ENCODE results near the gene DQX1. TPM values are rescaled to one million over a fixed set of nuclear protein-coding genes. Genes with fewer than 3 reads are reported as not detected.
A peak's percentile ranks its signal among the peaks of the same experiment; 100 is the strongest.

DQX1 gene
- total RNA-seq, 5 donors from 2014 or later (not counting 1 experiment from before 2014, with no cell fraction given) = 0.33 to 0.76 (median 0.47) TPM; not detected in 2

- Mint-ChIP-seq H3K4me1 (peaks cover 51 to 74% (median 65%) of the 10 kb centered on the region in 3 donors), H3K9me3 (no peaks in the 10 kb centered on the region), H3K27me3 (peaks cover 55 to 77% of the 10 kb centered on the region in 2 donors), H3K36me3 (peaks cover 29% of the 10 kb centered on the region), H3K27ac (peak overlapping the region; percentile 34 to 52), H3K4me3 (peak overlapping the region; percentile 67 to 70 (median 68))
- WGBS (ENCODE audit: insufficient coverage) = 2% methylated on average over 63 of the region's 67 CpGs
- H3K27ac ChIP-seq (ENCODE audit: low read length) = no peak overlapping the region
- CTCF ChIA-PET = no interaction called here
- H3K27me3 ChIP-seq (replicated peaks in 1 of 2; ENCODE audit: control insufficient read depth in 2 of 2, extremely low read depth in 1 of 2, insufficient read depth in 2 of 2, low read length in 1 of 2) = peaks cover 21 to 88% of the 10 kb centered on the region in 2 experiments
- DNase-seq (peak in 5 of 35 experiments; percentile 15 to 47 (median 39)), ATAC-seq (replicated peaks in 1 of 4) (peak in 2 of 4 experiments; percentile 17 to 22)
- peaks cover 13 to 68% of the 10 kb centered on the region in 2 experiments for H3K4me1 ChIP-seq (ENCODE audit: control insufficient read depth in 1 of 2, extremely low read depth in 1 of 2, insufficient read depth in 2 of 2, low read length in 2 of 2)
- peak overlapping the region; percentile 45 to 67 for H3K4me3 ChIP-seq (ENCODE audit: control insufficient read depth in 1 of 2, extremely low read depth in 1 of 2, low read length in 1 of 2)
- H3K36me3 ChIP-seq (ENCODE audit: control insufficient read depth in 2 of 2, extremely low read depth in 1 of 2, insufficient read depth in 1 of 2, low read length in 1 of 2) = peaks cover 9 to 15% of the 10 kb centered on the region in 2 donors
- POLR2A ChIA-PET = interaction anchor here in 1 of 2 donors (0.5 kb wide), 1 partner anchor 337 kb away, joined by 7 read pairs; no protein-coding TSS in a partner anchor
- no peaks in the 10 kb centered on the region for H3K9me3 ChIP-seq
Observed at GRCh38 chr2:74502720-74503505, 23.1 kb downstream of the DQX1 start.

- peaks cover 21 to 94% of the 10 kb centered on the region in 2 experiments for H3K27me3 ChIP-seq (replicated peaks in 1 of 2; ENCODE audit: control insufficient read depth in 2 of 2, extremely low read depth in 1 of 2, insufficient read depth in 2 of 2, low read length in 1 of 2)
Observed at GRCh38 chr2:74502147-74502719, 23.8 kb downstream of the DQX1 start.

GRCh38 chr2:74501335-74502071 is 24.5 kb downstream of the DQX1 start:
- ATAC-seq (replicated peaks in 1 of 4) = no peak
- Mint-ChIP-seq H3K9me3 (no peaks in the 10 kb centered on the region), H3K4me3 (peak overlapping the region; percentile 67 to 70 (median 68)), H3K36me3 (peaks cover 22% of the 10 kb centered on the region), H3K4me1 (peaks cover 43 to 68% (median 57%) of the 10 kb centered on the region in 3 donors), H3K27ac (no peak overlapping the region), H3K27me3 (peaks cover 54 to 78% of the 10 kb centered on the region in 2 donors)
- no peaks in the 10 kb centered on the region for H3K9me3 ChIP-seq
- no peak for DNase-seq
- POLR2A ChIA-PET = no interaction called here
- peaks cover 9 to 66% of the 10 kb centered on the region in 2 experiments for H3K4me1 ChIP-seq (ENCODE audit: control insufficient read depth in 1 of 2, extremely low read depth in 1 of 2, insufficient read depth in 2 of 2, low read length in 2 of 2)
- H3K27me3 ChIP-seq (replicated peaks in 1 of 2; ENCODE audit: control insufficient read depth in 2 of 2, extremely low read depth in 1 of 2, insufficient read depth in 2 of 2, low read length in 1 of 2) = peaks cover 23 to 89% of the 10 kb centered on the region in 2 experiments
- peaks cover 9 to 15% of the 10 kb centered on the region in 2 donors for H3K36me3 ChIP-seq (ENCODE audit: control insufficient read depth in 2 of 2, extremely low read depth in 1 of 2, insufficient read depth in 1 of 2, low read length in 1 of 2)
- no peak overlapping the region for H3K4me3 ChIP-seq (ENCODE audit: control insufficient read depth in 1 of 2, extremely low read depth in 1 of 2, low read length in 1 of 2)
- H3K27ac ChIP-seq (ENCODE audit: low read length) = no peak overlapping the region
- CTCF ChIA-PET = interaction anchor here in 1 of 2 donors (0.5 kb wide), 2 partner anchors 100 to 752 kb away, joined by 4 to 5 read pairs; no protein-coding TSS in a partner anchor
- 87% methylated on average over 12 of the region's 18 CpGs for WGBS (ENCODE audit: insufficient coverage)

More at GRCh38 chr2:74502147-74502719, 23.8 kb downstream of the DQX1 start:
- H3K4me1 ChIP-seq (ENCODE audit: control insufficient read depth in 1 of 2, extremely low read depth in 1 of 2, insufficient read depth in 2 of 2, low read length in 2 of 2) = peaks cover 11 to 72% of the 10 kb centered on the region in 2 experiments
- H3K36me3 Mint-ChIP-seq = peaks cover 26% of the 10 kb centered on the region
- no peaks in the 10 kb centered on the region for H3K9me3 ChIP-seq
- H3K4me1 Mint-ChIP-seq = peaks cover 50 to 75% (median 64%) of the 10 kb centered on the region in 3 donors
- WGBS (ENCODE audit: insufficient coverage) = 19% methylated on average over 16 of the region's 32 CpGs
- ATAC-seq (replicated peaks in 1 of 4) (no peak), DNase-seq (no peak)
- peaks cover 55 to 78% of the 10 kb centered on the region in 2 donors for H3K27me3 Mint-ChIP-seq
- POLR2A ChIA-PET = no interaction called here
- peaks cover 9 to 15% of the 10 kb centered on the region in 2 donors for H3K36me3 ChIP-seq (ENCODE audit: control insufficient read depth in 2 of 2, extremely low read depth in 1 of 2, insufficient read depth in 1 of 2, low read length in 1 of 2)
- CTCF ChIA-PET = interaction anchor here in 1 of 2 donors (0.5 kb wide), 1 partner anchor 753 kb away, joined by 5 read pairs; no protein-coding TSS in a partner anchor
- peak overlapping the region; percentile 67 to 70 (median 68) for H3K4me3 Mint-ChIP-seq
- H3K9me3 Mint-ChIP-seq = no peaks in the 10 kb centered on the region
- H3K4me3 ChIP-seq (ENCODE audit: control insufficient read depth in 1 of 2, extremely low read depth in 1 of 2, low read length in 1 of 2) = peak overlapping the region; percentile 45 to 67
- H3K27ac ChIP-seq (ENCODE audit: low read length) = no peak overlapping the region
- H3K27ac Mint-ChIP-seq = peak overlapping the region; percentile 16 to 60

GRCh38 chr2:74500578-74500946 is 25.5 kb downstream of the DQX1 start:
- H3K4me3 ChIP-seq (ENCODE audit: control insufficient read depth in 1 of 2, extremely low read depth in 1 of 2, low read length in 1 of 2) = no peak overlapping the region
- DNase-seq (no peak), ATAC-seq (replicated peaks in 1 of 4) (no peak)
- no peaks in the 10 kb centered on the region for H3K9me3 Mint-ChIP-seq
- peaks cover 23 to 81% of the 10 kb centered on the region in 2 experiments for H3K27me3 ChIP-seq (replicated peaks in 1 of 2; ENCODE audit: control insufficient read depth in 2 of 2, extremely low read depth in 1 of 2, insufficient read depth in 2 of 2, low read length in 1 of 2)
- peaks cover 5 to 10% of the 10 kb centered on the region in 2 donors for H3K36me3 ChIP-seq (ENCODE audit: control insufficient read depth in 2 of 2, extremely low read depth in 1 of 2, insufficient read depth in 1 of 2, low read length in 1 of 2)
- POLR2A ChIA-PET = no interaction called here
- H3K27me3 Mint-ChIP-seq = peaks cover 53 to 75% of the 10 kb centered on the region in 2 donors
- H3K27ac Mint-ChIP-seq = no peak overlapping the region
- peak overlapping the region in 1 of 3 donors; percentile 82 for H3K4me3 Mint-ChIP-seq
- peaks cover 7 to 57% of the 10 kb centered on the region in 2 experiments for H3K4me1 ChIP-seq (ENCODE audit: control insufficient read depth in 1 of 2, extremely low read depth in 1 of 2, insufficient read depth in 2 of 2, low read length in 2 of 2)
- CTCF ChIA-PET = interaction anchor here (1.0 to 1.4 kb wide), 2 partner anchors 87 to 672 kb away, joined by 3 read pairs; no protein-coding TSS in a partner anchor
- H3K36me3 Mint-ChIP-seq = peaks cover 17% of the 10 kb centered on the region
- H3K9me3 ChIP-seq = no peaks in the 10 kb centered on the region
- no peak overlapping the region for H3K27ac ChIP-seq (ENCODE audit: low read length)
- peaks cover 41 to 63% (median 53%) of the 10 kb centered on the region in 3 donors for H3K4me1 Mint-ChIP-seq

DNA sequence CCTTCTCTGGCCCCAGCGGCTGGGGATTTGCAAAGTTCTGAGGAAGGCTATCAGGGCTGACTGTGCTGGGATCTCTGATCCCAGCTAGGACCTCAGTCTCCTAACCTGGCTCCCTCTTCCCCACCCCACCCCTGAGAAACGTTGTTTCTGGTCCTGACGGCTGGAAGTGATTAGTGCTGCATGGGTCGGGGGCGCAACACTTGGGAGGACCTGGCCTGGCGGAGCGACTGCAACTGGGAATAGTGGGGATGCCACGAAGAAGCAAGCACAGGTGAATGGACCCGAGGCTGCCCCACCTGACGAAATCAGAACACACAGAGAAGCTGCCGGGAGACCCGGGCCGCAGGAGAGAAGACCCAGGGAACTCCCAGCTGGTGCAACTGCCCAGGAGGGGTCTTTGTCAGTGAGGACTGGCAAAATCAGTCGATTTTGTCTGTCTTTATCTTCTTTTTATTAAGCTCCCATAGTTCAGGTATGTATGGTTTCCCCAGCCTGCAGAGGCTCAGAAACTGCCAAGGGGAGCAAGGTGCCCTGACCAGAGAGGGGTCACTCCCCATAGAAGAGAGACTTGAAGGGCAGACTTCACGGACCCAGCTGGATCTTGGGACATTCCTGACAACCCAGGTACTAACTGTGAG is 26.0 kb downstream of the DQX1 start:
- H3K27ac Mint-ChIP-seq = no peak overlapping the region
- H3K27me3 ChIP-seq (replicated peaks in 1 of 2; ENCODE audit: control insufficient read depth in 2 of 2, extremely low read depth in 1 of 2, insufficient read depth in 2 of 2, low read length in 1 of 2) = peaks cover 23 to 76% of the 10 kb centered on the region in 2 experiments

More for the DNA sequence above, 26.0 kb downstream of the DQX1 start:
- no peak overlapping the region for H3K27ac ChIP-seq (ENCODE audit: low read length)
- H3K27me3 Mint-ChIP-seq = peaks cover 51 to 70% of the 10 kb centered on the region in 2 donors
- H3K36me3 Mint-ChIP-seq = peaks cover 12% of the 10 kb centered on the region
- POLR2A ChIA-PET = no interaction called here
- no peak for DNase-seq
- peaks cover 37 to 58% (median 51%) of the 10 kb centered on the region in 3 donors for H3K4me1 Mint-ChIP-seq
- H3K36me3 ChIP-seq (ENCODE audit: control insufficient read depth in 2 of 2, extremely low read depth in 1 of 2, insufficient read depth in 1 of 2, low read length in 1 of 2) = peaks cover under 1 to 5% of the 10 kb centered on the region in 2 donors
- H3K4me1 ChIP-seq (ENCODE audit: control insufficient read depth in 1 of 2, extremely low read depth in 1 of 2, insufficient read depth in 2 of 2, low read length in 2 of 2) = peaks cover 6 to 54% of the 10 kb centered on the region in 2 experiments
- 63% methylated on average over 10 of the region's 15 CpGs for WGBS (ENCODE audit: insufficient coverage)
- no peak for ATAC-seq (replicated peaks in 1 of 4)
- peak overlapping the region in 2 of 3 donors; percentile 13 to 82 for H3K4me3 Mint-ChIP-seq
- H3K4me3 ChIP-seq (ENCODE audit: control insufficient read depth in 1 of 2, extremely low read depth in 1 of 2, low read length in 1 of 2) = no peak overlapping the region
- CTCF ChIA-PET = interaction anchor here (1.0 to 1.4 kb wide), 2 partner anchors 87 to 672 kb away, joined by 3 read pairs; no protein-coding TSS in a partner anchor
- no peaks in the 10 kb centered on the region for H3K9me3 ChIP-seq
- H3K9me3 Mint-ChIP-seq = no peaks in the 10 kb centered on the region
